ENCODE data around the gene SUFU. TPM values are rescaled to one million over a fixed set of nuclear protein-coding genes. Genes with fewer than 3 reads are reported as not detected.

The SUFU gene
- total RNA-seq, 3 donors from 2014 or later (not counting 1 experiment from before 2014, with no cell fraction given): 8.2 to 13.0 (median 11.5) TPM

DNA sequence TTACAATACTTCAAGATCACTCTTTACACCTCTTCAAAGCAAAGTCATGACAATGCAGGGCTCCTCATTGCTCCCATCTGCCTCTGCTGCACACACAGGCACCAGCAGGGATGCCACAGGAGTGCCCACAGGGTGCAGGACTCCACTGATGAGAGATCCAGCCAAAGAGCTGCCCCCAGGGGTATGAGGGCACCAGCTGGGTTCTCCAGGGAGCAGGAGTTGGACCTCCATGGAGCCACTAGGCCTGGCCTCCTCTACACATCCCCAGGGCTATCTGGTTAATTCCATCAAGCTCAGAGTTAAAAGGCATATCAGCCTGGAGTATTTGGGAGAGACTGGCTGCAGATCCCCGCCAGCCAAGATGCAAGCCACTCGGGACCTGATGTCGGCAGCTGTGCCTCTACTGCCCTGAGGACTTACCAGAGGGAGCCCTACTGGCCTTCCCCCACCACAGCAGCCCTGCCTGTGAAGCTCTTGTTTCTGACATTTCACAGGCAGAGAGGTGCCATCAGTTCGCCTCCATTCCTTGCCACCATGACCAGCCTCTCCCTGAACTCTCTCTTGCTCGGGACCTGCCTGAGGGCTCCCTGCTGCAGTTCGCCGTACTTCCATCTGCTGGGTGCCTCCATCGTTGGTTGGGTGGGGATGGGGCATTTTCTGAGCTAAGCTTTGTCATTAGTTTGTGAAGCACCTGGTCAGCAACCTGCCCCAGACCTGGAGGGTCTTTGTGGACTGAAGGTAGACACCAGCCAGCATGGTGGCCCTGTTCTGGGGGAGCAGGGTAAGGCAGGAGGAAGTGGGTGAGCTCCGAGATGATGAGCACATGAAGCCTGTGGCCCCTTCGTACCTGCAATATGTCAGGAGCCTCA lies 128.0 kb downstream of the SUFU start:
- Mint-ChIP-seq H3K27me3 (ENCODE audit: low read depth in 2 of 2) (no peaks in the 10 kb centered on the region), H3K27ac (peak overlapping the region in 1 of 2 donors; percentile 71), H3K4me1 (peaks cover 6 to 14% of the 10 kb centered on the region in 2 donors), H3K4me3 (no peak overlapping the region), H3K9me3 (no peaks in the 10 kb centered on the region), H3K36me3 (no peaks in the 10 kb centered on the region)
- WGBS (ENCODE audit: insufficient coverage): 94% methylated on average over 10 of the region's 10 CpGs
- TF ChIP-seq, protein P1, sequence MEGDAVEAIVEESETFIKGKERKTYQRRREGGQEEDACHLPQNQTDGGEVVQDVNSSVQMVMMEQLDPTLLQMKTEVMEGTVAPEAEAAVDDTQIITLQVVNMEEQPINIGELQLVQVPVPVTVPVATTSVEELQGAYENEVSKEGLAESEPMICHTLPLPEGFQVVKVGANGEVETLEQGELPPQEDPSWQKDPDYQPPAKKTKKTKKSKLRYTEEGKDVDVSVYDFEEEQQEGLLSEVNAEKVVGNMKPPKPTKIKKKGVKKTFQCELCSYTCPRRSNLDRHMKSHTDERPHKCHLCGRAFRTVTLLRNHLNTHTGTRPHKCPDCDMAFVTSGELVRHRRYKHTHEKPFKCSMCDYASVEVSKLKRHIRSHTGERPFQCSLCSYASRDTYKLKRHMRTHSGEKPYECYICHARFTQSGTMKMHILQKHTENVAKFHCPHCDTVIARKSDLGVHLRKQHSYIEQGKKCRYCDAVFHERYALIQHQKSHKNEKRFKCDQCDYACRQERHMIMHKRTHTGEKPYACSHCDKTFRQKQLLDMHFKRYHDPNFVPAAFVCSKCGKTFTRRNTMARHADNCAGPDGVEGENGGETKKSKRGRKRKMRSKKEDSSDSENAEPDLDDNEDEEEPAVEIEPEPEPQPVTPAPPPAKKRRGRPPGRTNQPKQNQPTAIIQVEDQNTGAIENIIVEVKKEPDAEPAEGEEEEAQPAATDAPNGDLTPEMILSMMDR (IDR thresholded peaks at IDR 0.05): no peak
- intact Hi-C loops (cut with micrococcal nuclease): no loop called here
- H3K27ac ChIP-seq (ENCODE audit: low read length): no peak overlapping the region
- H3K4me3 ChIP-seq (ENCODE audit: low read length): no peak overlapping the region
- H3K27me3 ChIP-seq (ENCODE audit: control insufficient read depth, insufficient read depth, low read length): no peaks in the 10 kb centered on the region
- no peak for DNase-seq
- H3K36me3 ChIP-seq (ENCODE audit: control insufficient read depth, insufficient read depth, low read length): peaks cover 9% of the 10 kb centered on the region
- H3K9me3 ChIP-seq (ENCODE audit: control insufficient read depth, insufficient read depth, low read length): no peaks in the 10 kb centered on the region
- no peak for ATAC-seq
- H3K4me1 ChIP-seq (ENCODE audit: control insufficient read depth, insufficient read depth, low read length): peaks cover 19% of the 10 kb centered on the region

- intact Hi-C loops (cut with micrococcal nuclease): no loop called here
- Histone ChIP-seq H3K36me3 (ENCODE audit: control insufficient read depth, insufficient read depth, low read length) (peaks cover 6% of the 10 kb centered on the region), H3K27me3 (ENCODE audit: control insufficient read depth, insufficient read depth, low read length) (no peaks in the 10 kb centered on the region), H3K4me1 (ENCODE audit: control insufficient read depth, insufficient read depth, low read length) (peaks cover 19% of the 10 kb centered on the region), H3K27ac (ENCODE audit: low read length) (no peak overlapping the region), H3K4me3 (ENCODE audit: low read length) (no peak overlapping the region), H3K9me3 (ENCODE audit: control insufficient read depth, insufficient read depth, low read length) (no peaks in the 10 kb centered on the region)
- ATAC-seq: no peak
- H3K27me3 Mint-ChIP-seq (ENCODE audit: low read depth in 2 of 2): no peaks in the 10 kb centered on the region
- no peaks in the 10 kb centered on the region for H3K9me3 Mint-ChIP-seq
- peak in 1 of 2 donors; percentile 25 for DNase-seq
- no peaks in the 10 kb centered on the region for H3K36me3 Mint-ChIP-seq
- peak overlapping the region in 1 of 2 donors; percentile 49 for H3K27ac Mint-ChIP-seq
- H3K4me3 Mint-ChIP-seq: no peak overlapping the region
- TF ChIP-seq, protein P1 (IDR thresholded peaks at IDR 0.05): no peak
- H3K4me1 Mint-ChIP-seq: peaks cover 6 to 14% of the 10 kb centered on the region in 2 donors
- WGBS (ENCODE audit: insufficient coverage): 56% methylated on average over 5 of the region's 5 CpGs
Observed at GRCh38 chr10:102632394-102633111, 128.8 kb downstream of the SUFU start.

GRCh38 chr10:102633287-102633686 lies 129.5 kb downstream of the SUFU start:
- H3K9me3 ChIP-seq (ENCODE audit: control insufficient read depth, insufficient read depth, low read length): no peaks in the 10 kb centered on the region
- no peak overlapping the region for H3K4me3 Mint-ChIP-seq
- no peaks in the 10 kb centered on the region for H3K27me3 Mint-ChIP-seq (ENCODE audit: low read depth in 2 of 2)
- H3K27ac Mint-ChIP-seq: peak overlapping the region in 1 of 2 donors; percentile 49
- peak overlapping the region; percentile 13 for H3K27ac ChIP-seq (ENCODE audit: low read length)
- peaks cover 19% of the 10 kb centered on the region for H3K4me1 ChIP-seq (ENCODE audit: control insufficient read depth, insufficient read depth, low read length)
- DNase-seq: peak in 1 of 2 donors; percentile 41
- H3K27me3 ChIP-seq (ENCODE audit: control insufficient read depth, insufficient read depth, low read length): no peaks in the 10 kb centered on the region
- WGBS (ENCODE audit: insufficient coverage): 27% methylated on average over 6 of the region's 6 CpGs
- no peaks in the 10 kb centered on the region for H3K36me3 Mint-ChIP-seq
- no peak overlapping the region for H3K4me3 ChIP-seq (ENCODE audit: low read length)
- no peaks in the 10 kb centered on the region for H3K9me3 Mint-ChIP-seq
- no peak for ATAC-seq
- H3K36me3 ChIP-seq (ENCODE audit: control insufficient read depth, insufficient read depth, low read length): peaks cover 6% of the 10 kb centered on the region
- intact Hi-C loops (cut with micrococcal nuclease): no loop called here
- TF ChIP-seq, protein P1 (IDR thresholded peaks at IDR 0.05): no peak
- peaks cover 6 to 14% of the 10 kb centered on the region in 2 donors for H3K4me1 Mint-ChIP-seq
